Tibial artery (tissue), 4 donors: ENCODE measurements around the gene EVA1C.

ENCODE experiments used
- DNase-seq, 2 donors: peaks; one replicate each; pipeline ENCODE4 v3.0.0-alpha.2; 2019
- H3K27ac ChIP-seq, 2 donors: fragments of 200-600 bp; sonication (generic) in 1 of 2; 1 replicate in 1 of 2; 2 replicates in 1 of 2; pipeline ENCODE4 v1.5.1; 2018 to 2019; ENCODE audit warnings: mild to moderate bottlenecking in 1 of 2
- H3K27me3 ChIP-seq, 2 donors: fragments of 200-600 bp; sonication (generic) in 1 of 2; one replicate each; pipeline versions ENCODE4 v1.5.1 to v1.6.0; 2016 to 2019
- H3K36me3 ChIP-seq, 3 donors: fragments of 200-600 bp; sonication (generic) in 2 of 3; one replicate each; pipeline ENCODE4 v1.5.1; 2016 to 2019; ENCODE audit warnings: mild to moderate bottlenecking in 2 of 3
- H3K4me1 ChIP-seq, 4 donors: fragments of 200-600 bp; sonication (generic) in 2 of 4; 1 replicate in 3 of 4; 2 replicates in 1 of 4; pipeline ENCODE4 v1.5.1; 2016 to 2019
- H3K4me3 ChIP-seq, 2 donors: fragments of 200-600 bp; sonication (generic) in 1 of 2; 1 replicate in 1 of 2; 2 replicates in 1 of 2; pipeline ENCODE4 v1.5.1; 2018 to 2019; ENCODE audit warnings: mild to moderate bottlenecking in 2 of 2
- H3K9me3 ChIP-seq, 3 donors: fragments of 200-600 bp; sonication (generic) in 1 of 3; one replicate each; pipeline ENCODE4 v1.5.1; 2016 to 2019
- intact Hi-C: fragments of 100-400 bp; cut with DNase I; formaldehyde crosslinking; loops from one replicate; pipeline ENCODE4 v1.15.0; 2023; ENCODE audit warnings: low total_unique reads
- TF ChIP-seq, protein P1 (sequence below), 2 experiments: fragments of 200-600 bp in 1 of 2; fragments of 450-650 bp in 1 of 2; IDR thresholded peaks; one replicate each; pipeline ENCODE4 v1.5.1; 2017 to 2019; ENCODE audit warnings: antibody characterized with exemption in 2 of 2, mild to moderate bottlenecking in 1 of 2, moderate library complexity in 1 of 2

Gene EVA1C

DNA sequence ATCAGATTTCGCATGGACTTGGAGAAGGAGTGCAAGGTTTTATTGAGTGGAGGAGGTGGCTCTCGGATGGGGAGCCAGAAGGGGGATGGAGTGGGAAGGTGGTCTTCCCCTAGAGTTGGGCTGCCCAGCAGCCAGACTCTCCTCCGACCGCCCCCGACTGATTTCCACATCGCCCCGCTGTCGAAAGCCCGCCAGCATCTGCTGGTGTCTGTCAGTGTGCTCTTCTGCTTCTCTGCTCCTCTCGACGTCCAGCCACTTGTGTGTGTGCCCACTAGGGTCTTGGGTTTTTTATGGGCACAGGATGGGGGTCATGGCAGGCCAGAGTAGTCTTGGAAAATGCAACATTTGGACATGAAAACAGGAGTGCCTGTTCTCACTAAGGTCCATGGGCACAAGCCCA, 40.1 kb downstream of the EVA1C start:
- DNase-seq, result no peak
- H3K4me3 ChIP-seq, result no peak overlapping the region
- no peaks in the 10 kb centered on the region for H3K9me3 ChIP-seq
- intact Hi-C loops, result no loop called here
- peaks cover 6 to 16% (median 12%) of the 10 kb centered on the region in 3 donors for H3K36me3 ChIP-seq
- H3K27me3 ChIP-seq, result no peaks in the 10 kb centered on the region
- TF ChIP-seq, protein P1, sequence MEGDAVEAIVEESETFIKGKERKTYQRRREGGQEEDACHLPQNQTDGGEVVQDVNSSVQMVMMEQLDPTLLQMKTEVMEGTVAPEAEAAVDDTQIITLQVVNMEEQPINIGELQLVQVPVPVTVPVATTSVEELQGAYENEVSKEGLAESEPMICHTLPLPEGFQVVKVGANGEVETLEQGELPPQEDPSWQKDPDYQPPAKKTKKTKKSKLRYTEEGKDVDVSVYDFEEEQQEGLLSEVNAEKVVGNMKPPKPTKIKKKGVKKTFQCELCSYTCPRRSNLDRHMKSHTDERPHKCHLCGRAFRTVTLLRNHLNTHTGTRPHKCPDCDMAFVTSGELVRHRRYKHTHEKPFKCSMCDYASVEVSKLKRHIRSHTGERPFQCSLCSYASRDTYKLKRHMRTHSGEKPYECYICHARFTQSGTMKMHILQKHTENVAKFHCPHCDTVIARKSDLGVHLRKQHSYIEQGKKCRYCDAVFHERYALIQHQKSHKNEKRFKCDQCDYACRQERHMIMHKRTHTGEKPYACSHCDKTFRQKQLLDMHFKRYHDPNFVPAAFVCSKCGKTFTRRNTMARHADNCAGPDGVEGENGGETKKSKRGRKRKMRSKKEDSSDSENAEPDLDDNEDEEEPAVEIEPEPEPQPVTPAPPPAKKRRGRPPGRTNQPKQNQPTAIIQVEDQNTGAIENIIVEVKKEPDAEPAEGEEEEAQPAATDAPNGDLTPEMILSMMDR (IDR thresholded peaks at IDR 0.05), result no peak
- no peak overlapping the region for H3K27ac ChIP-seq
- H3K4me1 ChIP-seq, result peaks cover 0 to 55% (median 32%) of the 10 kb centered on the region in 4 donors

DNA sequence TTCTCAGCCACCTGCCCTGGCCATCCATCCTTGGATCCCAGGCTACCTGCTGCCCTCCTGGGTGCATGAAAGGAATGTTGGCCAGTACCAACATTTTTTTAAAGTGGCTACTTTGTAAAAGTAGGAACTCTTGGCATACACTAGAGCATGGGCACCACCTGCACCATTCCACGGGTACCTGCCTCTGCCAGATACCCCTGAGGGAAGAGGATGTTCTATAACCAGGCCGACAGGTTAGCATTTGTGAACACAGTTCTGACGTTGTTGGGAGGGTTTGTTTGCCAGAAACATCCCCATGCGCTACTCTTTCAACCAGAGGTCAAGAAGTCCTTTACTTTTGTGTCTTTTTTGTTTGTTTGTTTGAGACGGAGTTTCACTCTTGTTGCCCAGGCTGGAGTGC, 43.0 kb downstream of the EVA1C start:
- H3K27ac ChIP-seq, result peak overlapping the region; percentile 35 to 61
- intact Hi-C loops, result loop anchor here (5.0 kb wide), 1 partner anchor 38 kb away; no protein-coding TSS in a partner anchor
- H3K27me3 ChIP-seq, result no peaks in the 10 kb centered on the region
- H3K4me1 ChIP-seq, result peaks cover 0 to 48% (median 34%) of the 10 kb centered on the region in 4 donors
- peaks cover 17 to 41% (median 38%) of the 10 kb centered on the region in 3 donors for H3K36me3 ChIP-seq
- no peak for DNase-seq
- no peaks in the 10 kb centered on the region for H3K9me3 ChIP-seq
- H3K4me3 ChIP-seq, result no peak overlapping the region
- TF ChIP-seq, protein P1 (IDR thresholded peaks at IDR 0.05), result no peak

DNA sequence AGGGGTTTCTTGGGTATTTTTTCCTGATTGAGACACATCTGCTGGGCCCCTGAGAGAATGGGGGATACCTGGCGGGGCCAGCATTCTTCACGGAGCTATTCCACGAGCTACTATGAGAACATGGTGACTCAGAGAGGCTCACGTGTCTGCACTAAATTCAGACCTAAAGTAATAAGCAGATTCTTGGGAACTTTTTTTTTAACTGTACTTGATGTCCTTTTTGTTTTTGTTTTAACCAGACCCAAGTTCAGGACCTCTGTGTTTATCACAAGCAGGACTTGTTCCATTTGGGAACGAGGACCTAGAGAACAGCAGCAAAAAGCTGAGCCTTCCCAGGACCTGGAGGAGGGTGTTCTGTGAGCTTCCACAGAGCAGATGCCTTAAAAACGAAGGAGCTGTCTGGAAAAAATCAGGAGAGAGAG, 44.0 kb downstream of the EVA1C start:
- TF ChIP-seq, protein P1 (IDR thresholded peaks at IDR 0.05), result no peak
- Histone ChIP-seq H3K27ac (peak overlapping the region; percentile 35 to 61), H3K27me3 (no peaks in the 10 kb centered on the region), H3K4me3 (no peak overlapping the region), H3K4me1 (peaks cover 0 to 39% (median 28%) of the 10 kb centered on the region in 4 donors), H3K9me3 (no peaks in the 10 kb centered on the region), H3K36me3 (peaks cover 27 to 48% (median 46%) of the 10 kb centered on the region in 3 donors)
- DNase-seq, result peak in 1 of 2 donors; percentile 52
- intact Hi-C loops, result loop anchor here (5.0 kb wide), 1 partner anchor 39 kb away; no protein-coding TSS in a partner anchor

DNA sequence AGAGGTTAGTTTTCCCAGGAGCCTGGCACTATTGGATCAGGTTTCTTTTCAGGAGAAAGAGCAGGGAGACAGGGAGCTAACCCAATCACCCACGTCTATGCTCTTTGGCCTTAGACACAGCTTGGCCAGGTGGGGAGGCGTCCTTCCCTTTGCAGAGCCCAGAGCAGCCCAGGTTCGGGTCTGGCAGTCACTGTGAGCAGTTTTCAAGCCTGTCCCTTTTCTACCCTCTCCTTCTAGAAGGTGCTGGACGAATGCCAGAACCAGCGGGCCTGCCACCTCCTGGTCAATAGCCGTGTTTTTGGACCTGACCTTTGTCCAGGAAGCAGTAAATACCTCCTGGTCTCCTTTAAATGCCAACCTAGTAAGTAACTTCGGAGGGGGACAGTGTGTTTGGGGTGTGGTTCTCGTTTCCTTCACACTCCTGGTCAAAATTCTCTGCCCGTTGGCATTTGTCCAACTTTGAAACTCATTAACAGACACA, 44.9 kb downstream of the EVA1C start:
- Histone ChIP-seq H3K27me3 (no peaks in the 10 kb centered on the region), H3K4me1 (peaks cover 0 to 32% (median 22%) of the 10 kb centered on the region in 4 donors), H3K9me3 (no peaks in the 10 kb centered on the region), H3K36me3 (peaks cover 31 to 48% (median 48%) of the 10 kb centered on the region in 3 donors), H3K27ac (peak overlapping the region; percentile 35 to 61), H3K4me3 (no peak overlapping the region)
- DNase-seq, result peak; percentile 50 to 78
- intact Hi-C loops, result loop anchor here (5.0 kb wide), 1 partner anchor 40 kb away; no protein-coding TSS in a partner anchor
- TF ChIP-seq, protein P1 (IDR thresholded peaks at IDR 0.05), result no peak

DNA sequence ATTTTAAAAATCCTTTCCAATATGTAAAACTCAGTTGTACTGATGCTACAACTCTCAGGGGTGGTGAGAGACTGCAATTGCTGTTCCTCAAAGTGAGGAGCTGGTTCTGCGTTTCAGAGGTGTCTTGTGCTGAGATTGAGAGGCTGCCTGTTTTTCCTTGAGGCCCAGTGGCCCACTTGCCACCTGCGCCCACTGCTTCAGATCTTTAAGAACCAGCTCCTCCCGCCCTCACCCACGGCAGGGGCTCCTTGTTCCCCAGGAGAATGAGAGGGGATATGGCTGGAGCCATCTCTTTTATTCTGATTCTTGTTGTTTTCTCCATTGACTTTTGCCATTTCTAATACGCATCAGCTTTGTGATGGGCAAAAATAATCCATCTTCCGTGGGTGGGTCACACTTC, 45.5 kb downstream of the EVA1C start:
- Histone ChIP-seq H3K4me3 (no peak overlapping the region), H3K36me3 (peaks cover 35 to 48% (median 48%) of the 10 kb centered on the region in 3 donors), H3K27me3 (no peaks in the 10 kb centered on the region), H3K4me1 (peaks cover 0 to 35% (median 24%) of the 10 kb centered on the region in 4 donors), H3K27ac (peak overlapping the region; percentile 35 to 61), H3K9me3 (no peaks in the 10 kb centered on the region)
- intact Hi-C loops, result loop anchor here (5.0 kb wide), 1 partner anchor 41 kb away; no protein-coding TSS in a partner anchor
- TF ChIP-seq, protein P1 (IDR thresholded peaks at IDR 0.05), result no peak
- DNase-seq, result no peak
